HG03460 (cell line): ENCODE data around the gene TCEANC.
A peak's percentile ranks its signal among the peaks of the same experiment; 100 is the strongest.
"Not testable (repeated sequence)": the region's sequence is repeated elsewhere in the genome, so short reads cannot be mapped to it uniquely, and the experiment has no call there.

Source experiments
- ATAC-seq: cut with Tn5 transposase; IDR thresholded peaks from one replicate; pipeline ENCODE4 v1.9.1; 2021; ENCODE audit not compliant: unreplicated experiment

Gene TCEANC

DNA sequence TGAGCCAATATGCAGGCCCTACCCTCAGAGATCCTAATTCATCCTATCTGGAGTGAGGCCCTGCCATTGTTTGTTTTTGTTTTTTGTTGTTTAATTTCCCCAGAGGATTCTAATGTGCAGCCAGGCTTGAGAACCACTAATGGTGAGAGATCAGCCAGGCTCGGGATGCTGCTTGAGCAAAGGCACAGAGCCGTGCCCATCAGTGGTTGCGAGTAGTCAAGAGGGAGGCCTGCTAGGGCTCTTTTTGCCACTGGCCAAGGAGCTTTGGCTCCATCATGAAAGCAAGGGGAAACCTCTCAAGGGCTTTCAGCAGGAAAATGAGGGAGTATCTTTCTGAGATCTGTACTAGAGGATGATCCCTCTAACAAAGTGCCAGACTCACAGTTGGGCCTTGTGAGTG lies 2.7 kb downstream of the TCEANC start:
- ATAC-seq, result no peak

- ATAC-seq, result no peak
These were observed 5.7 kb downstream of the TCEANC start for GRCh38 chrX:13658602-13659001.

GRCh38 chrX:13659063-13659462 lies 6.1 kb downstream of the TCEANC start:
- ATAC-seq, result no peak

GRCh38 chrX:13661735-13662288 lies 8.9 kb downstream of the TCEANC start:
- ATAC-seq, result no peak

GRCh38 chrX:13662355-13662791 lies 9.4 kb downstream of the TCEANC start:
- no peak for ATAC-seq

DNA sequence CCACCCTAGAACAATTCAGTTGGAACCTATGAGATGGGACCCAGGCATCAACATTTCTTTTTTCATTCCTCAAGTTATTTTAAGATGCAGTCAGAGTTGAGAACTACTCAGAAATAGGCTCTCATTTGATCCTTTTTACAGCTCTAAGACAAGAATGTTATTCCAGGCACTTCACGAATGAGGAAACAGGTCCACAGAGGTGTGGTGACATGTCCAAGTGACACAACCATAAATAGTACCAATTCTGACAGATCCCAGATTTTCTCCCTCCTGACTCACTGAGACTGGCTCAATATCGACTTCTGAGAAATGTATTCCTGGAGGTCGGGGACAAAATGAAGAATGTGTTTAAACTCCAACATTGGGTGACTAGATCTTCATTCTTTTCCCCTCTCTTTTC lies 11.1 kb downstream of the TCEANC start:
- ATAC-seq, result no peak

DNA sequence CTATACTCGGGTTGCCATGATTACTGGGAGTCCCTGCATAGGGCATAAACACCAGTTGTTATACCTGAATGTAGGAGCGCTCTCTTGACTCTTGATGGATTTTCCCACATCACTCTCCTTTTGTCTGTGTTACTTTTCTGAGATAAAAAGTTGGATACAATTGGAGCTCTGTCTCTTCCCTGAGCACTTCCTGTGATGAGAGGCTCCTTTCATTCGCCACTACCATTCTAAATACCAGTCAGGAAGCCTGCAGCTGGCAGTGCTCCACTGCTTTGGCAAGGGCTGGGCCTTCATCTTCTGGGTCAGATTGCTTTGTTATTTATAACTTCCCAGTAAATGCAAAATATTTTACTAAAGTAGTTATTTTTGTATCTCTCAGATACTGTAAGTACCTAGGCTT lies 13.9 kb downstream of the TCEANC start:
- ATAC-seq, result no peak

DNA sequence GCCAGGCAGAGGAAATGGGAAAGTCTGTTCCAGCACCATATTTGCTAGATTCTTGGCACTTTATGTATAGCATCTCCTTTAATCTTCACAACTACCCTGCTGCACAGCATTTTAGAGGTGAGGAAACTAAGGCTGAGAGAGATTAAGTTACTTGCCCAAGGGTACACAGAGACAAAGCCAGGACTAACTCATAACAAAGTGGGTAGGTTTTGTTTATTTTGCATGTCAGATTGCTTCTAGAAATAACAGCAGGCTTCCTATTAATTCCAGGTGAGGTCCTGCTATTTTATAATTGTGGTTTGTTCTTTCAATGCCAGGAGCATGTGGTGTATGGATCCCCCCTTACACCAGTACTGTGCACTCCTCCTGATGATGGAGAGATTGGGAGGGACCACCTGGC lies 15.0 kb downstream of the TCEANC start:
- ATAC-seq, result no peak

DNA sequence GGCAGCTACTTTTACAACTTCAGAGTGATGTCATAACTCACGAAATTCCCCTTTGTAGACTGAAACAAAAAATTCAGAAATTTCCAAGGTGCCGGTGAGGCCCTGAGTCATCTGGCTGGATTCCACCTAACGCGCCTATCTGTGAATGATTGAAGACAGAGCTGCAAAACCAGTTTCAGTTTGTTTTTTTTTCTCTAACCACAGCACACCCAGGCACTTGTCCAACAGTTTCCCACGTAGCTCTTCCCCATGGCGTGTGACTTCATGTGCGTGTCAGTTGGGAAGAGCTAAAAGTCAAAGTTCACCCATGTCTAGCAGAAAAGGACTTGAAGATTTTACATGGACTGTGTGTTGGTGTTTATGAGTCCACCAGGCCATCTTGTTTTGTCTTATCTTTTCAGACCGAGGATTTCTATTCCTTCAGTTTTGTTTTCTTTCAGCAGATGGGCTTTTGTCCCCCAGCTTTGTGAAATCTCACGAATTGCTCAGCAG lies 16.4 kb downstream of the TCEANC start:
- ATAC-seq, result peak; percentile 69

DNA sequence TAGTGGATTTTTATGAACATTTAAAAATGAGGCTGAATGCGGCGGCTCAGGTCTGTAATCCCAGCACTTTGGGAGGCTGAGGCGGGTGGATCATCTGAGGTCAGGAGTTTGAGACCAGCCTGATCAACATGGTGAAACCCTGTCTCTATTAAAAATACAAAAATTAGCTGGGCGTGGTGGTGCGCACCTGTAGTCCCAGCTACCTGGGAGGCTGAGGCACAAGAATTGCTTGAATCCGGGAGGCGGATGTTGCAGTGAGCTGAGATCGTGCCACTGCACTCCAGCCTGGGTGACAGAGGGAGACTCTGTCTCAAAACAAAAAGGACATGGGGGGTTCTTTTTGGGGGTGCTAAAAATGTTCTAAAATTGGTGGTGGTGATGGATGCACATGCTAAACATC lies 16.8 kb downstream of the TCEANC start:
- ATAC-seq, result not testable (repeated sequence)

GRCh38 chrX:13670197-13670596 lies 17.3 kb downstream of the TCEANC start:
- no peak for ATAC-seq

- ATAC-seq, result no peak
These were observed 20.1 kb downstream of the TCEANC start for GRCh38 chrX:13673016-13673415.

DNA sequence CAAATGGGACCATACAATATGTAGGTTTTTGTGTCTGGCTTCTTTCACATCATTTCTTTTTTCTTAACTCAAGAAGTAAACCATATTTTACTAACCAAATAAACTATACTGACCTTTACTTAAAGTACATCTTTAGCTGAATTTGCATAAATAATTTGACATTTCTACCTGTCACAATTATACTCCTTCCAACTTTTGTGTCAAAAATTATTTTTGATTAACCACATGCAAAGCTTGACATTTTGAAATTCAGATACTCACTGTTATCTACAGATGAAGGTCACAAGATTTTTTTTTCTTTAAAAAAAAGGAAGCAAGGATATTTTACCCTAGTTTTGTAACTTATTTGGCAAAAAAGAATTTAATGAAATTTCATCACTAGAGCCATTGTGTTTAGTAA lies 23.9 kb downstream of the TCEANC start:
- no peak for ATAC-seq

DNA sequence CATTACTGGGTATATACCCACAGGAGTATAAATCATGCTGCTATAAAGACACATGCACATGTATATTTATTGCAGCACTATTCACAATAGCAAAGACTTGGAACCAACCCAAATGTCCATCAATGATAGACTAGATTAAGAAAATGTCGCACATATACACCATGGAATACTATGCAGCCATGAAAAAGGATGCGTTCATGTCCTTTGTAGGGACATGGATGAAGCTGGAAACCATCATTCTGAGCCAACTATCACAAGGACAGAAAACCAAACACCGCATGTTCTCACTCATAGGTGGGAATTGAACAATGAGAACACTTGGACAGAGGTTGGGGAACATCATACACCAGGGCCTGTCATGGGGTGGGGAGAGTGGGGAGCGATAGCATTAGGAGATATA lies 26.8 kb downstream of the TCEANC start:
- ATAC-seq, result not testable (repeated sequence)

DNA sequence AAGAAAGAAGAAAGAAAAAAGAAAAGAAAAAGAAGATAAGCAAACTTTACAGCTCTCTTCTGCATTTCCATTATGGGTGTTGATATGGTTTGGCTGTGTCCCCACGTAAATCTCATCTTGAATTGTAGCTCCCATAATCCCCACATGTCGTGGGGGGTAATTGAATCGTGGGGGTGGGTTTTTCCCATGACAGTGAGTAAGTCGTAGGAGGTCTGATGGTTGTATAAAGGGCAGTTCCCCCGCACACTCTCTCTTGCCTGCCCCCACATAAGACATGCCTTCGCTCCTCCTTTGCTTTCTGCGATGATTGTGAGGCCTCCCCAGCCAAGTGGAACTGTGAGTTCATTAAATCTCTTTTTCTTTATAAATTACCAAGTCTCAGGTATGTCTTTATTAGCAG lies 28.7 kb downstream of the TCEANC start:
- no peak for ATAC-seq

DNA sequence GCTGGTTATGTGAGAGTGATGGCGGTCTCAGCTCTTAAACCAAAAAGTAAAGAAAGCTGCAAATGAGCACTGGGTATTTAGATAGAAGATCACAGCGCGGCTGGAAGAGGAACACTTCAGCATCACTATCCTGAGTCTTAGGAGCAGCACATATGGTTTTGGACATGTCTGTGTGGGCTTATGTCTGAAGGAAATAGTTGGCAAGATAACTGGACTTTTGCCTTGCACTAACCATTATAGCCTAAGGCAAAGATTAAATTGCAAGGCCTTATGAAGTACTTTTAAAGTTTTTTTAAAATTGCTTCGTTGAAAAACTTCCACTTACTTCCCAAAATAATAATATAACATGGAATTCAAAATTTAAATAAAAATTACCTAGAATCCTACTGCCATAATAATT lies 31.4 kb downstream of the TCEANC start:
- no peak for ATAC-seq

DNA sequence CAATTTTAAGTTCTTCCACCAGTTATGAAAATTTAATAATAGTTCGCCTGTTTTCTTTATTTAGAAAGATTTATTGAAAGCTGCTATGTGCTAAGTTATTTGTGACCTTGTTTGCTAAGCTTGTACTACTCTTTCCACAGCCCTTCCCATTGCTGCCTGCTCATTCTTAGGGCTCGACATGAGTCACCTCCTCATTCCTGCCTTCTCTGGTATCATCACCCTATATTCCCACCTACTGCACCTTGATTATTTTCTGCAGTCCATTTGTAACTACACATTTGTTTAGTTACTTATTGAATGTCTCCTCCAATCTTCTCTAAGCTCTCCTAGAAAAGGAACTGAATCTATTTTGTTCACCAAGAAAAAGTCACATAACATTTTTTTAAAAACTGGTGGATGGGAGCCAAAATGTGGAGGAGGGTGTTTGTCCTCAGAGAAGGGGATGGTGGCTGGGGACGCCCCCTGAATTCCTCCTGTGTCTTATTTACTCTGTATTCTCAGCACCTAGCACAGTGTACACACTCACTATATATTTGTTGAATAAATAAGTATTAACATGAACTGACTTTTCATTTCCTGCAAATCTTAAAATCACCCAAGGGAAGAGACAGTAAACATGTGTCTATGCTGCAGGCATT lies 32.3 kb downstream of the TCEANC start:
- ATAC-seq, result no peak

DNA sequence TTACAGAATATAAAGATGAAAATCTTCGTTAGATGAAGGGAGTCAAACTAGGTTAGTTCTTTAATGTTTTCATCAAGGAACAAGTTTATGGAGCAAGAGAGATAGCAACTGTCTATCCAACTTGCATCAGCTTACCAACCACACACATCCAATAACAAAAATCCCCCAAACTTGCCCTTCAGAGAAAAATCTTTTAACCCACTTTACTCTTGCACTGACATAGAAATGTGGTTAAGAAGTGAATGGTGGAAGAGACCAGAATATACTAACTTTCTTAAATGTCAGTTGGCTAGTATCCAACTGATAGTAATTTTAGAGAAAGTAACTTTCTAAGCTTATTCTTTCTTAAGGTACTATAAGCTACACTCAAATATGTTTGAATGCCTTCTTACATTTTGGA lies 34.3 kb downstream of the TCEANC start:
- no peak for ATAC-seq

GRCh38 chrX:13688384-13688957 lies 35.5 kb downstream of the TCEANC start:
- ATAC-seq, result no peak

GRCh38 chrX:13688958-13689740 lies 36.2 kb downstream of the TCEANC start, which contains the start of gene RAB9A:
TSS of gene RAB9A (plus strand) at chrX:13689128. CDS start at chrX:13708747, 19,619 bp downstream.
- peak; percentile 58 for ATAC-seq

DNA sequence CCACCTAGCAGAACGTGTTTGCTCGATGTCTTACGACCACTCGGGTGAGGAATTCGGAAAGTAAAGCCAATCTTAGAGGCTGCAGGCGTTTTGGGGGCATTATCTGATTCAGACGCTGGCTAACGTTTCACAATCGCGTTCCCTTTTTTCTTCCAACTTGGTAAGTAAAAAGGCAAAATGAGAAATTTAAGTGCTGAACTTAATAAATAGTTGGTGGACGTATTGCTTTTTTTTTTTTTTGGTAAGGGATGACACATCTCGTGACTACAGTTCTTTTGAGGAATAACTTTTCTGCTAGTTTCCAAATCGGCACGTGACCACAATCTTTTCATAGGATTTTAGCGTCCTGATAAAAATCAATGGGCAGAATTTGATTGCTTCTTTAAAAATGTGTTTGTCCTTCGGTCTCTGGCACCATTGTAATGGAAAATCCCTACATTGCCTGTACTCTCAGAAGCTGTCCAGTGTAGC lies 36.8 kb downstream of the TCEANC start:
- no peak for ATAC-seq

DNA sequence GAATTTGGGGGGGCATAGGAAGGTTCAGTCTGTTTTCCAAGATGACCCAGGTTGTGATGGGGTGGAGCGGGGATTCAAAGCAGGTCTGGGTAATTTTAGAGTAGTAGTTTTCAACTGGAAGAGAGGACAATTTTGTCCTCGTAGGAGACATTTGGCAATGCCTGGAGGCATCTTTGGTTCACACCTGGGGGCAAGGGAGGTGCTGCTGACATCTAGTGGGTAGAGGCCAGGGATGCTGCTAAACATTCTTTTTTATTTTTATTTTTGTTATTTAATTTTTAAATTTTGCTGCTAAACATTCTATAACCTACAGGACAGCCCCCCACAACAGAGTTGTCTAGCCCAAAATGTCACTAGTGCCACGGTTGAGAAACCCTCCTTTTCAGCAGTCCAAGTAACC lies 37.9 kb downstream of the TCEANC start:
- ATAC-seq, result no peak
